HG03457 (cell line): ENCODE results near the gene RSRC2.
A peak's percentile ranks its signal among the peaks of the same experiment; 100 is the strongest.
"Not testable (repeated sequence)": the region's sequence is repeated elsewhere in the genome, so short reads cannot be mapped to it uniquely, and the experiment has no call there.

Source experiments
- ATAC-seq: cut with Tn5 transposase; IDR thresholded peaks from one replicate; pipeline ENCODE4 v1.9.1; 2021; ENCODE audit warnings: moderate number of reproducible peaks; ENCODE audit not compliant: unreplicated experiment

Gene RSRC2

GRCh38 chr12:122526683-122527477, at the start of gene RSRC2, which contains the start of gene KNTC1:
Gene RSRC2 (minus strand): TSS chr12:122526936. CDS start chr12:122526853, 83 bp downstream.
Gene KNTC1 (plus strand): TSS chr12:122527249. CDS start chr12:122530064, 2,815 bp downstream.
- ATAC-seq = peak; percentile 86

- no peak for ATAC-seq
Observed at GRCh38 chr12:122571821-122572220, 45.1 kb upstream of the RSRC2 start.

- not testable (repeated sequence) for ATAC-seq
Observed at GRCh38 chr12:122570006-122570405, 43.3 kb upstream of the RSRC2 start.

- no peak for ATAC-seq
Observed at GRCh38 chr12:122569288-122569687, 42.6 kb upstream of the RSRC2 start.

- ATAC-seq = not testable (repeated sequence)
Observed at GRCh38 chr12:122566816-122567215, 40.1 kb upstream of the RSRC2 start.

GRCh38 chr12:122563361-122563760, 36.6 kb upstream of the RSRC2 start:
- no peak for ATAC-seq

- ATAC-seq = no peak
Observed at GRCh38 chr12:122560138-122560537, 33.4 kb upstream of the RSRC2 start.

GRCh38 chr12:122558745-122559641, 32.3 kb upstream of the RSRC2 start:
- no peak for ATAC-seq

- no peak for ATAC-seq
Observed at GRCh38 chr12:122547330-122547729, 20.6 kb upstream of the RSRC2 start.

GRCh38 chr12:122545855-122546254, 19.1 kb upstream of the RSRC2 start:
- ATAC-seq = no peak

GRCh38 chr12:122544537-122544936, 17.8 kb upstream of the RSRC2 start:
- no peak for ATAC-seq

- no peak for ATAC-seq
Observed at GRCh38 chr12:122538496-122538895, 11.8 kb upstream of the RSRC2 start.

GRCh38 chr12:122537021-122537420, 10.3 kb upstream of the RSRC2 start:
- ATAC-seq = no peak

GRCh38 chr12:122533856-122534255, 7.1 kb upstream of the RSRC2 start:
- no peak for ATAC-seq

GRCh38 chr12:122528992-122529391, 2.3 kb upstream of the RSRC2 start:
- ATAC-seq = no peak

GRCh38 chr12:122528582-122528981, 1.8 kb upstream of the RSRC2 start:
- no peak for ATAC-seq

- no peak for ATAC-seq
Observed at GRCh38 chr12:122527478-122527944, 775 bp upstream of the RSRC2 start.

- ATAC-seq = no peak
Observed at GRCh38 chr12:122523846-122524718, 2.7 kb downstream of the RSRC2 start.

GRCh38 chr12:122523280-122523679, 3.5 kb downstream of the RSRC2 start:
- no peak for ATAC-seq

GRCh38 chr12:122520676-122521075, 6.1 kb downstream of the RSRC2 start:
- ATAC-seq = no peak

- ATAC-seq = no peak
Observed at GRCh38 chr12:122519418-122519817, 7.3 kb downstream of the RSRC2 start.
